Uterus (tissue), 4 donors: Measurements from ENCODE around the gene RPGRIP1L. TPM values are rescaled to one million over a fixed set of nuclear protein-coding genes. Genes with fewer than 3 reads are reported as not detected.

Experiments
- DNase-seq, 2 donors: peaks; one replicate each; pipeline ENCODE4 v3.0.0-alpha.2; 2019 to 2020
- H3K27ac ChIP-seq, 2 donors: fragments of 200-600 bp; sonication (generic); 1 replicate in 1 of 2; 2 replicates in 1 of 2; pipeline ENCODE4 v1.5.1; 2016 to 2018
- H3K27me3 ChIP-seq, 2 donors: fragments of 200-600 bp; sonication (generic); one replicate each; pipeline ENCODE4 v1.5.1; 2018 to 2019; ENCODE audit warnings: control low read depth in 1 of 2
- H3K36me3 ChIP-seq, 2 donors: fragments of 200-600 bp; sonication (generic); one replicate each; pipeline ENCODE4 v1.5.1; 2019; ENCODE audit warnings: control low read depth in 1 of 2
- H3K4me1 ChIP-seq, 2 donors: fragments of 200-600 bp; sonication (generic); one replicate each; pipeline ENCODE4 v1.5.1; 2018 to 2019; ENCODE audit warnings: control low read depth in 1 of 2
- H3K4me3 ChIP-seq, 2 donors: fragments of 200-600 bp; sonication (generic); 1 replicate in 1 of 2; 2 replicates in 1 of 2; pipeline ENCODE4 v1.5.1; 2018 to 2019; ENCODE audit warnings: mild to moderate bottlenecking in 1 of 2
- H3K9me3 ChIP-seq, 2 donors: fragments of 200-600 bp; sonication (generic); one replicate each; pipeline ENCODE4 v1.5.1; 2019; ENCODE audit warnings: control low read depth in 1 of 2
- POLR2A ChIP-seq, 2 donors: fragments of 450-650 bp; IDR thresholded peaks; one replicate each; pipeline ENCODE4 v1.6.1; 2016; ENCODE audit warnings: antibody characterized with exemption in 2 of 2, mild to moderate bottlenecking in 1 of 2, moderate library complexity in 1 of 2
- intact Hi-C: fragments of 100-400 bp; cut with DNase I; formaldehyde crosslinking; loops from one replicate; pipeline ENCODE4 v1.15.1; 2023; ENCODE audit warnings: low total_unique reads
- total RNA-seq, 4 donors: library from RNA; depleted of rRNA in 3 of 4; stranded (reverse); fragments of >200 nt in 3 of 4; gene quantifications; one replicate each; pipeline versions ENCODE4 v1.1.0 to v1.2.4, GENCODE V29; 2014 to 2023
- TF ChIP-seq, protein P1 (sequence below), 4 experiments: fragments of 200-600 bp in 2 of 4; fragments of 450-650 bp in 2 of 4; sonication (generic) in 2 of 4; IDR thresholded peaks; one replicate each; pipeline ENCODE4 v1.5.1; 2016 to 2019; ENCODE audit warnings: antibody characterized with exemption in 4 of 4, mild to moderate bottlenecking in 2 of 4, moderate library complexity in 1 of 4
- donor health status: DM: yes; HTN: yes; CAD: no.

Gene RPGRIP1L
- total RNA-seq, 4 donors from 2014 or later: 1.2 to 35.3 (median 6.2) TPM

DNA sequence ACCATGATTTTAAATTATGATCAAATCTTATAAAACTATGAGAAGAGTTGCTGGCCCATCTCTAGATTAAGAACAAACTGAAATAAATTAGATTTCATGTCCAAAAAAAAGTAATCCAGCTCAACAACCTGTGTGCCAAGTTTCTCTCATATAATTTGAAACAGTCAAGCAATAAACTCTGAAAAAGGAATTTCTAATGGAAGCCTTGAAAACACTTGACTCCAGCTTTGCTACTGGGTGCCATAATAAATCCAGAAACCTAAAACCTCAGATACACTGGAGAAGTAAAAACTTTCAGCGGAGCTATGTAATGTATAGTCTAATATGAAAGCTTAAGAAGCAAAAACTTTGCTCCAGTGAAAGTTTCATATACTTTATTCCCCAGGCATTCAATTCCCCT is 25.5 kb downstream of the RPGRIP1L start:
- no peaks in the 10 kb centered on the region for H3K27me3 ChIP-seq
- H3K36me3 ChIP-seq: no peaks in the 10 kb centered on the region
- no peaks in the 10 kb centered on the region for H3K9me3 ChIP-seq
- intact Hi-C loops: no loop called here
- DNase-seq: no peak
- TF ChIP-seq POLR2A (IDR thresholded peaks at IDR 0.05): no peak
- TF ChIP-seq, protein P1, sequence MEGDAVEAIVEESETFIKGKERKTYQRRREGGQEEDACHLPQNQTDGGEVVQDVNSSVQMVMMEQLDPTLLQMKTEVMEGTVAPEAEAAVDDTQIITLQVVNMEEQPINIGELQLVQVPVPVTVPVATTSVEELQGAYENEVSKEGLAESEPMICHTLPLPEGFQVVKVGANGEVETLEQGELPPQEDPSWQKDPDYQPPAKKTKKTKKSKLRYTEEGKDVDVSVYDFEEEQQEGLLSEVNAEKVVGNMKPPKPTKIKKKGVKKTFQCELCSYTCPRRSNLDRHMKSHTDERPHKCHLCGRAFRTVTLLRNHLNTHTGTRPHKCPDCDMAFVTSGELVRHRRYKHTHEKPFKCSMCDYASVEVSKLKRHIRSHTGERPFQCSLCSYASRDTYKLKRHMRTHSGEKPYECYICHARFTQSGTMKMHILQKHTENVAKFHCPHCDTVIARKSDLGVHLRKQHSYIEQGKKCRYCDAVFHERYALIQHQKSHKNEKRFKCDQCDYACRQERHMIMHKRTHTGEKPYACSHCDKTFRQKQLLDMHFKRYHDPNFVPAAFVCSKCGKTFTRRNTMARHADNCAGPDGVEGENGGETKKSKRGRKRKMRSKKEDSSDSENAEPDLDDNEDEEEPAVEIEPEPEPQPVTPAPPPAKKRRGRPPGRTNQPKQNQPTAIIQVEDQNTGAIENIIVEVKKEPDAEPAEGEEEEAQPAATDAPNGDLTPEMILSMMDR (IDR thresholded peaks at IDR 0.05): no peak
- no peak overlapping the region for H3K4me3 ChIP-seq
- H3K4me1 ChIP-seq: peaks cover 0 to 8% of the 10 kb centered on the region in 2 donors
- H3K27ac ChIP-seq: no peak overlapping the region

DNA sequence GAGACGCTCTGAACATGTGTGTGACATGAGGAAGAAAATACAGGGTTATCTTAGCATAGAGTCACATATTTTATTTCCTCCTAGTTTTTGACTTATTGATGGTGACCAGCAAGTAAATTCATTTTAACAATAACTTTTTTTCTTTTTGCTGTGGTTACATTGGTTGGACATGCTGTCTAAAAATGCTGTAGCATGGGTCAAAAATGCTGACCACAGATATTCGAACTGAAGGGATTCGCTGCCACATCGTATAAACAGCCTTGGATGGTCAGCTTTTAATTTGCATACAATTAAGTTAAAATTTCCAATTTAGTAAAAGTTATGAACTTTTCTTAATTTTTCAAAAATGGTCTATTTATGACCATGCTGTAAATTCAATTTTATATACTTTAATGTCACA is 30.5 kb downstream of the RPGRIP1L start:
- Histone ChIP-seq H3K27me3 (no peaks in the 10 kb centered on the region), H3K4me3 (no peak overlapping the region), H3K36me3 (no peaks in the 10 kb centered on the region), H3K27ac (no peak overlapping the region), H3K9me3 (no peaks in the 10 kb centered on the region), H3K4me1 (no peaks in the 10 kb centered on the region)
- intact Hi-C loops: no loop called here
- DNase-seq: no peak
- TF ChIP-seq POLR2A (IDR thresholded peaks at IDR 0.05): no peak
- TF ChIP-seq, protein P1 (IDR thresholded peaks at IDR 0.05): no peak

DNA sequence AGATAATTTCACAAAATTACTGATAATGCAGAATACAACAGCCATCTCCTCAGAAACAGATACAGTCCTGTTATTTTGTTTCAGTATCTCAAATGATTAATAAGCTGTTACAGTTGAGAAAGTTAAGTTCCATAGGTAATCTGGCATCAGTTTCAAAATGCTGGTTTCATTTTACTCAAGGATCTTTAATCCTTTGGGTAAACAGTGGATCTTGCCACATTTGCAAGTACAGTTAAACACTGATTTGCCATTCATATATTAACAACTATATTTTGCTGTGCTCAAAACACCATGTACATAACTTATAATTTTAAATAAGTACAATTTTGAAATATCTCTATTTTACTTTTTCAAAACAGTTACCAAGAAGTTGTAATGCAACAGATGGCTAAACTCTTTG is 31.2 kb downstream of the RPGRIP1L start:
- Histone ChIP-seq H3K36me3 (no peaks in the 10 kb centered on the region), H3K27ac (no peak overlapping the region), H3K4me1 (no peaks in the 10 kb centered on the region), H3K27me3 (no peaks in the 10 kb centered on the region), H3K9me3 (no peaks in the 10 kb centered on the region), H3K4me3 (no peak overlapping the region)
- no peak for DNase-seq
- TF ChIP-seq, protein P1 (IDR thresholded peaks at IDR 0.05): no peak
- intact Hi-C loops: no loop called here

DNA sequence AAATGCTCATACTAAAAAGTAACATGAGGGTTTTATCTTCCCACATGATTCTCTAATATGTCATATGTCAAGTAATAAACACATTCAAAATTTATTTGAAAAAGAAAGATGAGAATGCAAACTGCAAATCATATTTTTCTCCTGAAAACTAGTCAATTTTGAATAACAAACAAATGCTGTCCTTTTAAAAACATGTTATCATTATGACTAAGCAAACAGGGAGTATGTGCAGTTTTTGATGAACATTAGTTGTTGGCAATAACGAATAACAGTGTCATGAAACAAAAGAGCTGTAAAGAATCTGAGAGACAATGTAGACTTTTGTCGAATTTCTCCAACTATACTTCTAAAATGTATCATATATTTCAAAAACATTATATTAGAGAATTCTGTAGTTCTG is 34.8 kb downstream of the RPGRIP1L start:
- Histone ChIP-seq H3K36me3 (no peaks in the 10 kb centered on the region), H3K9me3 (no peaks in the 10 kb centered on the region), H3K27me3 (no peaks in the 10 kb centered on the region), H3K4me1 (no peaks in the 10 kb centered on the region), H3K4me3 (no peak overlapping the region), H3K27ac (no peak overlapping the region)
- TF ChIP-seq, protein P1 (IDR thresholded peaks at IDR 0.05): no peak
- no peak for TF ChIP-seq POLR2A (IDR thresholded peaks at IDR 0.05)
- no peak for DNase-seq
- intact Hi-C loops: no loop called here

DNA sequence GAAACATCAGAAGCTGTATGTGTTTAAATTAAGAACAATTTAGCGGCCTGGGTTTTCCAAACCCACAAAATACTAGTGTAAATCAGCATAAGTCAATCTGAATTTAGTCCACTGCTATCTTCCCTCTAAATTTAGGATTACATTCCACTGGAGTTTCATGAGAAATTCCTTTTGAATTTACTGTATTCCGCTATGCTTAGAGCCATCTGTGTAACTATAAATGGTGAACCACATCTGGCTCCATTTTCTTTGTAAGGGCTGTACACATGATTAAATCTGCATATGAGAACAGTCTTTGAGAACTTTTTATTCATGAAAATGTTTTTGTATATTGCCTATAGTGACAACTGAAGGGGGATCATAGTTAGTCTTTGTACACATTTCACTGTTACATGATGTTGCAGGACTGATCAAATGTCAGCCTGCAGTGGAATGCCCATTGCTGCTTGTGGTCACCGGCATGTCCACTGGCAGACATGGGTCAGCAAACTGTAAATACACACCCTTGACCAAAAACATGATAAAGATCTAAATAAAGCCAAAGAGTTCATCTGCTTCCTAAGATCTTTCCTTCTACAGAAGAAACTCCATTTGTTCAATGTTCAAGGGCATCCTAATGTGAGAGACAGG is 36.8 kb downstream of the RPGRIP1L start:
- no peak for DNase-seq
- H3K27me3 ChIP-seq: no peaks in the 10 kb centered on the region
- H3K9me3 ChIP-seq: no peaks in the 10 kb centered on the region
- no peaks in the 10 kb centered on the region for H3K36me3 ChIP-seq
- H3K4me3 ChIP-seq: no peak overlapping the region
- H3K27ac ChIP-seq: no peak overlapping the region
- intact Hi-C loops: no loop called here
- TF ChIP-seq POLR2A (IDR thresholded peaks at IDR 0.05): no peak
- no peaks in the 10 kb centered on the region for H3K4me1 ChIP-seq
